HepG2 (cell line): Measurements from ENCODE around the gene NEURL1B.

Experiments used
- BHLHE40 ChIP-seq: IDR thresholded peaks from 2 replicates; pipeline ENCODE4 v1.6.1; 2011; ENCODE audit warnings: low read length, improper control_type of control experiment
- FOXJ3 ChIP-seq: sonication (generic); formaldehyde crosslinking; IDR thresholded peaks from 2 replicates; pipeline ENCODE4 v1.4.0; 2020; ENCODE audit warnings: missing genetic modification reagents, mild to moderate bottlenecking, borderline replicate concordance
- GABPA ChIP-seq, 2 experiments: IDR thresholded peaks; 2 replicates each; pipeline ENCODE4 v1.6.1; 2011 to 2016; ENCODE audit warnings: low read depth in 2 of 2, low read length in 1 of 2, missing biosample characterization in 1 of 2, missing genetic modification characterization in 1 of 2
- JUNB ChIP-seq: sonication (generic); formaldehyde crosslinking; IDR thresholded peaks from 2 replicates; pipeline ENCODE4 v1.8.0; 2022; ENCODE audit warnings: missing genetic modification reagents, mild to moderate bottlenecking, borderline replicate concordance
- RAD21 ChIP-seq: fragments of 450-650 bp; formaldehyde crosslinking; IDR thresholded peaks from 2 replicates; pipeline ENCODE4 v1.5.0; 2020; ENCODE audit warnings: mild to moderate bottlenecking
- SOX6 ChIP-seq, 2 experiments: fragments of 450-650 bp in 1 of 2; sonication (generic) in 1 of 2; formaldehyde crosslinking in 1 of 2; IDR thresholded peaks; 2 replicates each; pipeline versions ENCODE4 v1.4.0 to v1.6.1; 2017 to 2020; ENCODE audit warnings: antibody characterized with exemption in 1 of 2, mild to moderate bottlenecking in 1 of 2, missing genetic modification reagents in 1 of 2
- ZBTB7A ChIP-seq: sonication (generic); formaldehyde crosslinking; IDR thresholded peaks from 2 replicates; pipeline ENCODE4 v1.8.0; 2022; ENCODE audit warnings: mild to moderate bottlenecking, missing genetic modification reagents
- ZNF251 ChIP-seq: sonication (generic); formaldehyde crosslinking; IDR thresholded peaks from 2 replicates; pipeline ENCODE4 v1.9.0; 2021; ENCODE audit warnings: mild to moderate bottlenecking, missing genetic modification reagents
- ZNF644 ChIP-seq: IDR thresholded peaks from 2 replicates; pipeline ENCODE4 v1.6.1; 2016; ENCODE audit warnings: low read depth
- ZNF775 ChIP-seq: sonication (generic); formaldehyde crosslinking; IDR thresholded peaks from 2 replicates; pipeline ENCODE4 v1.4.0; 2020; ENCODE audit warnings: missing genetic modification reagents, mild to moderate bottlenecking, moderate library complexity, borderline replicate concordance
- TF ChIP-seq, protein P1 (sequence below): sonication (generic); formaldehyde crosslinking; IDR thresholded peaks from 2 replicates; pipeline ENCODE4 v1.5.0; 2020; ENCODE audit warnings: mild to moderate bottlenecking, missing genetic modification reagents
- TF ChIP-seq, protein P2 (sequence below): sonication (generic); formaldehyde crosslinking; IDR thresholded peaks from 2 replicates; pipeline ENCODE4 v1.8.0; 2022; ENCODE audit warnings: missing genetic modification reagents, mild to moderate bottlenecking, moderate library complexity, borderline replicate concordance
- TF ChIP-seq, protein P3 (sequence below): sonication (generic); formaldehyde crosslinking; IDR thresholded peaks from 2 replicates; pipeline ENCODE4 v1.8.1; 2022; ENCODE audit warnings: mild to moderate bottlenecking, missing genetic modification reagents

DNA sequence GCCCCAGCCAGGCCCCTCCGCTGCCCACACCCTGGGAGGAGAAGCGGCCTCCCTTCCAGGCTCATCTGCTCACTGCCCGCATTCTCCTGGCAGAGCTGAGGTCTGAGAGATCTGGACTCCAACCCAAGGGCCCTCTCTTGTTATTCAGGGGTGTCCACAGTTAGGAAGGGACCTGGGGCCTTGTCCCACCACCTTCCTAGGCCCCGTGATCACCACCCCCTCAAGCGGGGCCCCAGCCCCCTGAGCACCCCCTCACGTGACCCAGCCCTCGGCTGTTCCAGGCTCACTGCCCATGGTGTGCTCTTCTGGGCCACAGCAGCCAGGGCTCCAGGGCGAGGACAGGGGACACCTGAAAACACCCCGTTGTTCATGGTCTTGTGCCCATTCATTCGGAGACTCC, 48.7 kb downstream of the NEURL1B start:
- TF ChIP-seq ZNF251 (CRISPR knock-in tag) (no peak), SOX6 (IDR thresholded peaks at IDR 0.05) (no peak), SOX6 (CRISPR knock-in tag; IDR thresholded peaks at IDR 0.05) (no peak), ZBTB7A (CRISPR knock-in tag) (no peak), FOXJ3 (no peak), ZNF775 (CRISPR knock-in tag) (no peak), JUNB (CRISPR knock-in tag) (no peak), BHLHE40 (no peak), GABPA (IDR thresholded peaks at IDR 0.05; ENCODE audit: low read depth, low read length) (no peak), GABPA (CRISPR knock-in tag; IDR thresholded peaks at IDR 0.05; ENCODE audit: low read depth) (no peak), ZNF644 (CRISPR knock-in tag) (no peak), RAD21 (CRISPR knock-in tag) (no peak)
- TF ChIP-seq, protein P1, sequence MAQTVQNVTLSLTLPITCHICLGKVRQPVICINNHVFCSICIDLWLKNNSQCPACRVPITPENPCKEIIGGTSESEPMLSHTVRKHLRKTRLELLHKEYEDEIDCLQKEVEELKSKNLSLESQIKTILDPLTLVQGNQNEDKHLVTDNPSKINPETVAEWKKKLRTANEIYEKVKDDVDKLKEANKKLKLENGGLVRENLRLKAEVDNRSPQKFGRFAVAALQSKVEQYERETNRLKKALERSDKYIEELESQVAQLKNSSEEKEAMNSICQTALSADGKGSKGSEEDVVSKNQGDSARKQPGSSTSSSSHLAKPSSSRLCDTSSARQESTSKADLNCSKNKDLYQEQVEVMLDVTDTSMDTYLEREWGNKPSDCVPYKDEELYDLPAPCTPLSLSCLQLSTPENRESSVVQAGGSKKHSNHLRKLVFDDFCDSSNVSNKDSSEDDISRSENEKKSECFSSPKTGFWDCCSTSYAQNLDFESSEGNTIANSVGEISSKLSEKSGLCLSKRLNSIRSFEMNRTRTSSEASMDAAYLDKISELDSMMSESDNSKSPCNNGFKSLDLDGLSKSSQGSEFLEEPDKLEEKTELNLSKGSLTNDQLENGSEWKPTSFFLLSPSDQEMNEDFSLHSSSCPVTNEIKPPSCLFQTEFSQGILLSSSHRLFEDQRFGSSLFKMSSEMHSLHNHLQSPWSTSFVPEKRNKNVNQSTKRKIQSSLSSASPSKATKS (CRISPR knock-in tag) = no peak
- TF ChIP-seq, protein P2, sequence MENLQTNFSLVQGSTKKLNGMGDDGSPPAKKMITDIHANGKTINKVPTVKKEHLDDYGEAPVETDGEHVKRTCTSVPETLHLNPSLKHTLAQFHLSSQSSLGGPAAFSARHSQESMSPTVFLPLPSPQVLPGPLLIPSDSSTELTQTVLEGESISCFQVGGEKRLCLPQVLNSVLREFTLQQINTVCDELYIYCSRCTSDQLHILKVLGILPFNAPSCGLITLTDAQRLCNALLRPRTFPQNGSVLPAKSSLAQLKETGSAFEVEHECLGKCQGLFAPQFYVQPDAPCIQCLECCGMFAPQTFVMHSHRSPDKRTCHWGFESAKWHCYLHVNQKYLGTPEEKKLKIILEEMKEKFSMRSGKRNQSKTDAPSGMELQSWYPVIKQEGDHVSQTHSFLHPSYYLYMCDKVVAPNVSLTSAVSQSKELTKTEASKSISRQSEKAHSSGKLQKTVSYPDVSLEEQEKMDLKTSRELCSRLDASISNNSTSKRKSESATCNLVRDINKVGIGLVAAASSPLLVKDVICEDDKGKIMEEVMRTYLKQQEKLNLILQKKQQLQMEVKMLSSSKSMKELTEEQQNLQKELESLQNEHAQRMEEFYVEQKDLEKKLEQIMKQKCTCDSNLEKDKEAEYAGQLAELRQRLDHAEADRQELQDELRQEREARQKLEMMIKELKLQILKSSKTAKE (CRISPR knock-in tag) = no peak
- TF ChIP-seq, protein P3, sequence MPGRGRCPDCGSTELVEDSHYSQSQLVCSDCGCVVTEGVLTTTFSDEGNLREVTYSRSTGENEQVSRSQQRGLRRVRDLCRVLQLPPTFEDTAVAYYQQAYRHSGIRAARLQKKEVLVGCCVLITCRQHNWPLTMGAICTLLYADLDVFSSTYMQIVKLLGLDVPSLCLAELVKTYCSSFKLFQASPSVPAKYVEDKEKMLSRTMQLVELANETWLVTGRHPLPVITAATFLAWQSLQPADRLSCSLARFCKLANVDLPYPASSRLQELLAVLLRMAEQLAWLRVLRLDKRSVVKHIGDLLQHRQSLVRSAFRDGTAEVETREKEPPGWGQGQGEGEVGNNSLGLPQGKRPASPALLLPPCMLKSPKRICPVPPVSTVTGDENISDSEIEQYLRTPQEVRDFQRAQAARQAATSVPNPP (CRISPR knock-in tag) = no peak
